Peyer's patch (tissue), 4 donors: Measurements from ENCODE around the gene CYP2E1. TPM values are rescaled to one million over a fixed set of nuclear protein-coding genes. Genes with fewer than 3 reads are reported as not detected.
"Not testable (repeated sequence)": the region's sequence is repeated elsewhere in the genome, so short reads cannot be mapped to it uniquely, and the experiment has no call there.

Source experiments
- DNase-seq, 3 donors: peaks; one replicate each; pipeline ENCODE4 v3.0.0-alpha.2; 2017 to 2019
- H3K27ac ChIP-seq, 4 donors: fragments of 200-600 bp; sonication (generic); one replicate each; pipeline ENCODE4 v1.5.1; 2016 to 2019
- H3K27me3 ChIP-seq, 2 donors: fragments of 200-600 bp; sonication (generic); one replicate each; pipeline ENCODE4 v1.5.1; 2019
- H3K36me3 ChIP-seq, 3 donors: fragments of 200-600 bp; sonication (generic); one replicate each; pipeline ENCODE4 v1.5.1; 2016 to 2019
- H3K4me1 ChIP-seq, 4 donors: fragments of 200-600 bp; sonication (generic); one replicate each; pipeline ENCODE4 v1.5.1; 2016 to 2019
- H3K4me3 ChIP-seq, 4 donors: fragments of 200-600 bp; sonication (generic); 1 replicate in 3 of 4; 2 replicates in 1 of 4; pipeline ENCODE4 v1.5.1; 2016 to 2019; ENCODE audit warnings: mild to moderate bottlenecking in 1 of 4
- H3K9me3 ChIP-seq, 4 donors: fragments of 200-600 bp; sonication (generic); one replicate each; pipeline ENCODE4 v1.5.1; 2016 to 2019; ENCODE audit warnings: mild to moderate bottlenecking in 1 of 4
- POLR2A ChIP-seq, 2 donors: fragments of 450-650 bp; IDR thresholded peaks; one replicate each; pipeline ENCODE4 v1.5.1; 2017; ENCODE audit warnings: antibody characterized with exemption in 2 of 2, mild to moderate bottlenecking in 2 of 2, moderate library complexity in 2 of 2
- total RNA-seq, 4 donors: library from RNA; depleted of rRNA; stranded (reverse); fragments of >200 nt; gene quantifications; one replicate each; pipeline ENCODE4 v1.1.0, GENCODE V29; 2016
- TF ChIP-seq, protein P1 (sequence below), 6 experiments: fragments of 450-650 bp in 4 of 6; fragments of 200-600 bp in 2 of 6; sonication (generic) in 1 of 6; IDR thresholded peaks; one replicate each; pipeline ENCODE4 v1.5.1; 2017 to 2019; ENCODE audit warnings: antibody characterized with exemption in 6 of 6, mild to moderate bottlenecking in 3 of 6, moderate library complexity in 1 of 6

Gene CYP2E1
- total RNA-seq, 4 donors from 2014 or later, result 2.3 to 13.2 (median 5.6) TPM; not detected in 1

GRCh38 chr10:133568287-133568614, 41.1 kb downstream of the CYP2E1 start:
- peaks cover 0 to 14% (median 0%) of the 10 kb centered on the region in 4 donors for H3K9me3 ChIP-seq
- TF ChIP-seq, protein P1, sequence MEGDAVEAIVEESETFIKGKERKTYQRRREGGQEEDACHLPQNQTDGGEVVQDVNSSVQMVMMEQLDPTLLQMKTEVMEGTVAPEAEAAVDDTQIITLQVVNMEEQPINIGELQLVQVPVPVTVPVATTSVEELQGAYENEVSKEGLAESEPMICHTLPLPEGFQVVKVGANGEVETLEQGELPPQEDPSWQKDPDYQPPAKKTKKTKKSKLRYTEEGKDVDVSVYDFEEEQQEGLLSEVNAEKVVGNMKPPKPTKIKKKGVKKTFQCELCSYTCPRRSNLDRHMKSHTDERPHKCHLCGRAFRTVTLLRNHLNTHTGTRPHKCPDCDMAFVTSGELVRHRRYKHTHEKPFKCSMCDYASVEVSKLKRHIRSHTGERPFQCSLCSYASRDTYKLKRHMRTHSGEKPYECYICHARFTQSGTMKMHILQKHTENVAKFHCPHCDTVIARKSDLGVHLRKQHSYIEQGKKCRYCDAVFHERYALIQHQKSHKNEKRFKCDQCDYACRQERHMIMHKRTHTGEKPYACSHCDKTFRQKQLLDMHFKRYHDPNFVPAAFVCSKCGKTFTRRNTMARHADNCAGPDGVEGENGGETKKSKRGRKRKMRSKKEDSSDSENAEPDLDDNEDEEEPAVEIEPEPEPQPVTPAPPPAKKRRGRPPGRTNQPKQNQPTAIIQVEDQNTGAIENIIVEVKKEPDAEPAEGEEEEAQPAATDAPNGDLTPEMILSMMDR (IDR thresholded peaks at IDR 0.05), result no peak
- no peak for TF ChIP-seq POLR2A (IDR thresholded peaks at IDR 0.05)
- H3K36me3 ChIP-seq, result no peaks in the 10 kb centered on the region
- no peaks in the 10 kb centered on the region for H3K27me3 ChIP-seq
- no peak for DNase-seq
- H3K4me1 ChIP-seq, result no peaks in the 10 kb centered on the region
- H3K27ac ChIP-seq, result no peak overlapping the region
- H3K4me3 ChIP-seq, result no peak overlapping the region

GRCh38 chr10:133568831-133569527, 41.8 kb downstream of the CYP2E1 start:
- not testable (repeated sequence) for H3K4me3 ChIP-seq, H3K27ac ChIP-seq, DNase-seq, H3K27me3 ChIP-seq, H3K4me1 ChIP-seq, H3K36me3 ChIP-seq
- H3K9me3 ChIP-seq, result peaks cover 0 to 14% (median 0%) of the 10 kb centered on the region in 4 donors

- H3K4me3 ChIP-seq, DNase-seq, H3K27me3 ChIP-seq, H3K4me1 ChIP-seq, H3K27ac ChIP-seq, H3K36me3 ChIP-seq: not testable (repeated sequence)
- peaks cover 0 to 14% (median 0%) of the 10 kb centered on the region in 4 donors for H3K9me3 ChIP-seq
These were observed 42.6 kb downstream of the CYP2E1 start for GRCh38 chr10:133569801-133570200.

DNA sequence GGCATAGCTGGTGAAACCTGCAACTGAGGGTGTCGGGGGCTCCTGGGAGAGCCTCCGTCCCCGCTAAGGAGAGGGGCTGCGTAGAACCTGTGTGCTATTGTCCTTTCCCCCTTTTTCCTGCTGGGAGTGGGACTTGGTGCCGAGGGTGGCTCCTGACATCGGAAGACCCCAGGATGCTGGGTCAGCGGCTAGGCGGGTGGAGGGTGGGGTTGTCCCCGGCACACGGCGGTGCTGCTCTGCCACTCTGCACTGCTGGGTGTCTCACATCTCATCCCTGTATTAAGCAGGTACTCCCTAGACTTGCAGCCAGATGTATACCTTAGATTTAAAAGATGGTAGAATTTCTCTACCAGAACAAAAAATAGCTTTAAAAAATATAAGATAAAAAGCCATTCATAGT, 44.9 kb downstream of the CYP2E1 start:
- not testable (repeated sequence) for H3K9me3 ChIP-seq, H3K27ac ChIP-seq, H3K4me3 ChIP-seq, H3K4me1 ChIP-seq, DNase-seq, H3K36me3 ChIP-seq, H3K27me3 ChIP-seq

GRCh38 chr10:133573460-133573859, 46.3 kb downstream of the CYP2E1 start:
- not testable (repeated sequence) for DNase-seq, H3K4me3 ChIP-seq, H3K4me1 ChIP-seq, H3K27ac ChIP-seq, H3K9me3 ChIP-seq, H3K36me3 ChIP-seq, H3K27me3 ChIP-seq

DNA sequence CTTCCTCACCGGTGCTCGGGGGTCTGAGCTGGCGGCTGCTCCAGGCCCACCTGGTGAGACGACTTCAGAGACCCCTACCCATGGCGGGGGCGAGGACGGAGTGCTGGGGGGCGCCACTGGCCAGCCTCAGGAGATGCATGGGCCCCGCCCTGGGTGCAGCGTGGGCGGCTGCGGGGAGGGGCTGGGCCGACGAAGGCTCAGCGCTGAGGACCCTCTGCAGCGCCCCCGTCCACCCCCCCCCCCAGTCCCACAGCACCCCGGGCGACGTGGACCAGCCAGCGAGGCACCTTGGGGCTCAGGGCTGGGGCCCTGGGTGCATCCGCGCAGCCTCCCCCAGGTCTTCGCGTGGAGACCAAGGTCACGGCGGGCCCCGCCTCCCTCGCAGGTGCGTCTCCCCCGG, 49.9 kb downstream of the CYP2E1 start:
- not testable (repeated sequence) for H3K4me3 ChIP-seq, H3K36me3 ChIP-seq, DNase-seq

More for the DNA sequence above, 49.9 kb downstream of the CYP2E1 start:
- not testable (repeated sequence) for H3K27ac ChIP-seq, H3K4me1 ChIP-seq, H3K27me3 ChIP-seq, H3K9me3 ChIP-seq

Other genes starting within 250 kb of the CYP2E1 start
- 10 to 100 TPM; 40.1 to 85.0 (median 67.8) TPM for gene TUBGCP2, start 218.5 kb upstream of the CYP2E1 start, total RNA-seq
- gene ZNF511, start 218.4 kb upstream of the CYP2E1 start, total RNA-seq, result 10 to 100 TPM; 25.7 to 42.9 (median 30.5) TPM
- gene CALY, start 190.5 kb upstream of the CYP2E1 start, total RNA-seq, result 1 to 10 TPM in 2 of 4 donors, under 1 TPM in 1, not detected in 1; 0.88 to 1.6 (median 1.5) TPM
- 1,000 to 10,000 TPM in 3 of 4 donors, 10 to 100 TPM in 1; 52.8 to 2,204 (median 1,384) TPM for gene PRAP1, start 180.0 kb upstream of the CYP2E1 start, total RNA-seq
- gene FUOM, start 169.3 kb upstream of the CYP2E1 start, total RNA-seq, result 100 to 1,000 TPM in 3 of 4 donors, 10 to 100 TPM in 1; 88.3 to 214 (median 163) TPM
- 100 to 1,000 TPM in 3 of 4 donors, 10 to 100 TPM in 1; 87.5 to 211 (median 172) TPM for gene ECHS1, start 154.0 kb upstream of the CYP2E1 start, total RNA-seq
- gene PAOX, start 148.1 kb upstream of the CYP2E1 start, total RNA-seq, result 10 to 100 TPM; 19.8 to 53.7 (median 36.9) TPM
- gene MTG1, start 133.2 kb upstream of the CYP2E1 start, total RNA-seq, result 100 to 1,000 TPM in 3 of 4 donors, 10 to 100 TPM in 1; 44.7 to 110 (median 103) TPM
- under 1 TPM in 1 of 4 donors, not detected in 3; 0.47 TPM for gene SPRN, start 102.7 kb upstream of the CYP2E1 start, total RNA-seq
- gene SCART1, start 73.4 kb upstream of the CYP2E1 start, total RNA-seq, result 10 to 100 TPM in 2 of 4 donors, 1 to 10 TPM in 2; 1.9 to 14.6 (median 8.7) TPM
- gene SYCE1, start 38.2 kb downstream of the CYP2E1 start, total RNA-seq, result 1 to 10 TPM in 1 of 4 donors, not detected in 3; 7.5 TPM
- not detected for gene FRG2B, start 99.4 kb downstream of the CYP2E1 start, total RNA-seq